ENCODE measurements around the gene SETMAR. TPM values are rescaled to one million over a fixed set of nuclear protein-coding genes. Genes with fewer than 3 reads are reported as not detected.

Gene SETMAR
- polyA plus RNA-seq, 1 of the 3 experiments (the other 2 are of a cell fraction), result 10.6 TPM

- no peak overlapping the region for H3K9ac ChIP-seq
- WGBS (ENCODE audit: low lambda C conversion rate), result 8% methylated on average over 4 of the region's 4 CpGs
Measured at GRCh38 chr3:4284865-4285264, 18.3 kb upstream of the SETMAR start.

More at GRCh38 chr3:4284865-4285264, 18.3 kb upstream of the SETMAR start:
- H2AFZ ChIP-seq (ENCODE audit: low read depth), result no peak overlapping the region
- H4K20me1 ChIP-seq (ENCODE audit: insufficient read depth), result no peaks in the 10 kb centered on the region
- no peaks in the 10 kb centered on the region for H3K36me3 ChIP-seq (replicated peaks in 1 of 2; ENCODE audit: control insufficient read depth in 1 of 2, insufficient read depth in 2 of 2, low read length in 1 of 2)
- H3K27me3 ChIP-seq (ENCODE audit: insufficient read depth), result no peaks in the 10 kb centered on the region; the same call in 1 of the 2 replicates
- POLR2A ChIA-PET, result no interaction called here
- CTCF ChIA-PET, result interaction anchor here (0.7 to 12.1 kb wide), 3 partner anchors 13 to 1088 kb away, joined by 3 to 125 read pairs (median 8); no protein-coding TSS in a partner anchor
- H3K4me1 ChIP-seq (ENCODE audit: control insufficient read depth in 1 of 2, insufficient read depth in 2 of 2, low read depth in 1 of 2, low read length in 1 of 2), result no peaks in the 10 kb centered on the region
- no peak for DNase-seq
- no peak overlapping the region for H3K4me2 ChIP-seq
- no peak overlapping the region for H3K4me3 ChIP-seq (ENCODE audit: low read depth in 2 of 2, low read length in 1 of 2)
- no peaks in the 10 kb centered on the region for H3K9me2 ChIP-seq
- no peaks in the 10 kb centered on the region for H3K79me2 ChIP-seq (ENCODE audit: insufficient read depth)
- no peaks in the 10 kb centered on the region for H3F3A ChIP-seq (replicated peaks; ENCODE audit: insufficient read depth)
- no peak for TF ChIP-seq SIN3A (IDR thresholded peaks at IDR 0.05; ENCODE audit: borderline replicate concordance, low read depth, low read length)
- TF ChIP-seq ELF1 (IDR thresholded peaks at IDR 0.05), result no peak
- TF ChIP-seq NFIC (IDR thresholded peaks at IDR 0.05; ENCODE audit: borderline replicate concordance), result no peak
- TF ChIP-seq RFX5 (IDR thresholded peaks at IDR 0.05; ENCODE audit: low read length), result no peak
- no peak for TF ChIP-seq USF2 (IDR thresholded peaks at IDR 0.05; ENCODE audit: borderline replicate concordance, low read depth, low read length)
- no peak for TF ChIP-seq FOSL2 (IDR thresholded peaks at IDR 0.05; ENCODE audit: borderline replicate concordance, low read depth)
- TF ChIP-seq CTCF (IDR thresholded peaks at IDR 0.05), result no peak
- no peak for TF ChIP-seq NRF1 (IDR thresholded peaks at IDR 0.05; ENCODE audit: low read depth, low read length)
- no peak for TF ChIP-seq RAD21 (IDR thresholded peaks at IDR 0.05; ENCODE audit: low read length)
- no peak for TF ChIP-seq TEAD4 (IDR thresholded peaks at IDR 0.05; ENCODE audit: borderline replicate concordance, insufficient read depth)
- no peak for TF ChIP-seq FOXM1 (IDR thresholded peaks at IDR 0.05; ENCODE audit: low read depth)
- TF ChIP-seq EZH2phosphoT487 (IDR thresholded peaks at IDR 0.05; ENCODE audit: borderline replicate concordance, low read depth), result no peak
- no peak for TF ChIP-seq MXI1 (IDR thresholded peaks at IDR 0.05; ENCODE audit: low read depth, low read length)
- no peak for TF ChIP-seq ZBTB33 (IDR thresholded peaks at IDR 0.05; ENCODE audit: borderline replicate concordance, low read depth)
- TF ChIP-seq TCF12 (IDR thresholded peaks at IDR 0.05), result no peak
- no peak for TF ChIP-seq JUND (IDR thresholded peaks at IDR 0.05)
- TF ChIP-seq FOXJ3 (CRISPR knock-in tag; IDR thresholded peaks at IDR 0.05), result no peak
- TF ChIP-seq RCOR1 (IDR thresholded peaks at IDR 0.05; ENCODE audit: low read length), result no peak
- no peak for TF ChIP-seq TAF1 (IDR thresholded peaks at IDR 0.05; ENCODE audit: borderline replicate concordance, low read depth, low read length)
- TF ChIP-seq SMC3 (IDR thresholded peaks at IDR 0.05; ENCODE audit: low read depth, low read length), result no peak
- no peak overlapping the region for H3K27ac ChIP-seq (ENCODE audit: low read depth in 2 of 2, low read length in 1 of 2)
- H3K9me3 ChIP-seq, result no peaks in the 10 kb centered on the region

Data from SK-N-SH (cell line).